ENCODE results near the gene SAXO2.
"Not testable (repeated sequence)": the region's sequence is repeated elsewhere in the genome, so short reads cannot be mapped to it uniquely, and the experiment has no call there.

The SAXO2 gene

DNA sequence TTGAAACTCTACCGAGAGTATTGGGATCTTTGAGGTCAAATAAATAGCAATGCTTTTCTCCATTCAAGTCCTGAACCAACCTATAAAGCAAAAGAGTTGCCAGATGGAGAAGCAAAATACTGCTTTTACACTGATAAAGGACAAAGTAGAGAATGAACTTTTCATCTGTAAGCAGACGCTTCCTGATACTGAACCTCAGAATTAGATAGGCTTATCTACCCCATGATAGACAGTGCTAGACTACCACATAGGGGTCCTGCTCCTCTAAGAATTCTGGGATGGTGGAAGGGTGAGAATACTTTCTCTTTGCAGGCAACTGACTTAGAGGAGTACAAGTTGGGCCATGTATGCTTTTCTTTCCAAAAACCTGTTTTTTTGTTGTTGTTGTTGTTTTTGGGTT, 9.5 kb downstream of the SAXO2 start:
- Histone ChIP-seq H3K14ac (ENCODE audit: low read length) (no peak overlapping the region), H2AFZ (ENCODE audit: low read length) (no peak overlapping the region), H2BK15ac (ENCODE audit: low read length) (no peak overlapping the region), H3K4me2 (ENCODE audit: insufficient read depth, low read length, poor library complexity, severe bottlenecking) (no peak overlapping the region), H3K36me3 (replicated peaks in 1 of 2; ENCODE audit: control insufficient read depth in 2 of 2, insufficient read depth in 2 of 2, low read length in 2 of 2) (no peaks in the 10 kb centered on the region), H3K9me3 (replicated peaks in 1 of 2; ENCODE audit: control insufficient read depth in 2 of 2, insufficient read depth in 1 of 2, low read depth in 1 of 2, low read length in 2 of 2) (peaks cover 0 to 6% of the 10 kb centered on the region in 2 donors), H3K4ac (ENCODE audit: low read length) (no peak overlapping the region), H2BK5ac (ENCODE audit: low read length) (no peak overlapping the region), H3K4me3 (ENCODE audit: low read length in 2 of 2) (no peak overlapping the region), H3K9ac (ENCODE audit: low read depth, low read length, poor library complexity) (no peak overlapping the region), H3K23ac (ENCODE audit: low read depth, low read length, poor library complexity) (no peak overlapping the region), H3K18ac (ENCODE audit: low read length) (no peak overlapping the region), H3K27me3 (ENCODE audit: control insufficient read depth in 3 of 3, insufficient read depth in 3 of 3, low read depth in 1 of 3, low read length in 3 of 3) (no peaks in the 10 kb centered on the region), H4K91ac (ENCODE audit: low read depth, low read length, poor library complexity) (no peak overlapping the region), H2AK5ac (ENCODE audit: low read depth, low read length) (no peak overlapping the region), H2BK12ac (ENCODE audit: low read length) (no peak overlapping the region), H2BK120ac (ENCODE audit: low read depth, low read length) (no peak overlapping the region), H3K27ac (replicated peaks; ENCODE audit: low read length) (no peak overlapping the region), H3K4me1 (ENCODE audit: control insufficient read depth in 2 of 2, insufficient read depth in 1 of 2, low read depth in 1 of 2, low read length in 2 of 2) (no peaks in the 10 kb centered on the region), H3K79me1 (ENCODE audit: low read depth, low read length) (no peaks in the 10 kb centered on the region), H4K8ac (ENCODE audit: low read depth, low read length) (no peak overlapping the region)
- WGBS, 2 donors (ENCODE audit: extremely low coverage in 2 of 2, insufficient read length in 2 of 2, insufficient replicate concordance in 1 of 2) = no CpG with 5 or more reads among the region's 2 CpGs
- DNase-seq (ENCODE audit: low spot score) = no peak

- Histone ChIP-seq H3K4me3 (ENCODE audit: low read length in 2 of 2) (no peak overlapping the region), H3K27me3 (ENCODE audit: control insufficient read depth in 3 of 3, insufficient read depth in 3 of 3, low read depth in 1 of 3, low read length in 3 of 3) (no peaks in the 10 kb centered on the region), H3K4me1 (ENCODE audit: control insufficient read depth in 2 of 2, insufficient read depth in 1 of 2, low read depth in 1 of 2, low read length in 2 of 2) (no peaks in the 10 kb centered on the region), H3K23ac (ENCODE audit: low read depth, low read length, poor library complexity) (no peak overlapping the region), H3K4me2 (ENCODE audit: insufficient read depth, low read length, poor library complexity, severe bottlenecking) (no peak overlapping the region), H3K4ac (ENCODE audit: low read length) (no peak overlapping the region), H3K79me1 (ENCODE audit: low read depth, low read length) (no peaks in the 10 kb centered on the region), H3K9ac (ENCODE audit: low read depth, low read length, poor library complexity) (no peak overlapping the region), H4K91ac (ENCODE audit: low read depth, low read length, poor library complexity) (no peak overlapping the region), H2AFZ (ENCODE audit: low read length) (no peak overlapping the region), H3K14ac (ENCODE audit: low read length) (no peak overlapping the region), H2BK120ac (ENCODE audit: low read depth, low read length) (no peak overlapping the region), H4K8ac (ENCODE audit: low read depth, low read length) (no peak overlapping the region), H3K9me3 (replicated peaks in 1 of 2; ENCODE audit: control insufficient read depth in 2 of 2, insufficient read depth in 1 of 2, low read depth in 1 of 2, low read length in 2 of 2) (peaks cover 0 to 6% of the 10 kb centered on the region in 2 donors), H3K27ac (replicated peaks; ENCODE audit: low read length) (no peak overlapping the region), H3K18ac (ENCODE audit: low read length) (no peak overlapping the region), H2BK15ac (ENCODE audit: low read length) (no peak overlapping the region), H2BK12ac (ENCODE audit: low read length) (no peak overlapping the region), H2BK5ac (ENCODE audit: low read length) (no peak overlapping the region), H2AK5ac (ENCODE audit: low read depth, low read length) (no peak overlapping the region), H3K36me3 (replicated peaks in 1 of 2; ENCODE audit: control insufficient read depth in 2 of 2, insufficient read depth in 2 of 2, low read length in 2 of 2) (no peaks in the 10 kb centered on the region)
- no peak for DNase-seq (ENCODE audit: low spot score)
These were observed 12.8 kb downstream of the SAXO2 start for GRCh38 chr15:82275410-82275809.

DNA sequence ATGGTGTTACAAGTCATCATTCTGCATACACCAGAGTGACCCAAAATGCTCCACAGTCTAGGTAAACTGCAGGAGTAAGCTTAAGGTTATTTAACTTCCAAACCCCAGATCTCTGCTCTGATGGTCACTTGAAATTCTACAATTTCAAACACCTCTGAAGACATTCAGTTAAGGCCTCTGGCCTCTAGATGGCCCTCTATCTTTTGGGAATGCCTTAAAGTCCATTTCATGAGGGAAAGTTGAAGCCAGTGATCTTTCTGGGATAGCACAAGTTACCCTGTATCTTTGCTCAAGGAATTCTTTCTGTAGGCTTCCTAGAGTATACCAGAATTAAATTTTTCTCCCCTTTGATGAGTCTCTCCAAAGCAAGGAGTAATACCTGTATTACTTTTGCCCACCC, 18.7 kb downstream of the SAXO2 start:
- H4K91ac ChIP-seq (ENCODE audit: low read depth, low read length, poor library complexity); H3K27me3 ChIP-seq (ENCODE audit: control insufficient read depth in 3 of 3, insufficient read depth in 3 of 3, low read depth in 1 of 3, low read length in 3 of 3); H4K8ac ChIP-seq (ENCODE audit: low read depth, low read length); H2BK5ac ChIP-seq (ENCODE audit: low read length); H3K27ac ChIP-seq (replicated peaks; ENCODE audit: low read length); H2AK5ac ChIP-seq (ENCODE audit: low read depth, low read length); H3K9me3 ChIP-seq (replicated peaks in 1 of 2; ENCODE audit: control insufficient read depth in 2 of 2, insufficient read depth in 1 of 2, low read depth in 1 of 2, low read length in 2 of 2); H3K79me1 ChIP-seq (ENCODE audit: low read depth, low read length); H2AFZ ChIP-seq (ENCODE audit: low read length); H3K23ac ChIP-seq (ENCODE audit: low read depth, low read length, poor library complexity); H3K36me3 ChIP-seq (replicated peaks in 1 of 2; ENCODE audit: control insufficient read depth in 2 of 2, insufficient read depth in 2 of 2, low read length in 2 of 2); H2BK12ac ChIP-seq (ENCODE audit: low read length); H3K9ac ChIP-seq (ENCODE audit: low read depth, low read length, poor library complexity); H2BK120ac ChIP-seq (ENCODE audit: low read depth, low read length); H3K4me2 ChIP-seq (ENCODE audit: insufficient read depth, low read length, poor library complexity, severe bottlenecking); H3K4me3 ChIP-seq (ENCODE audit: low read length in 2 of 2); H3K4ac ChIP-seq (ENCODE audit: low read length); DNase-seq (ENCODE audit: low spot score); H2BK15ac ChIP-seq (ENCODE audit: low read length); H3K4me1 ChIP-seq (ENCODE audit: control insufficient read depth in 2 of 2, insufficient read depth in 1 of 2, low read depth in 1 of 2, low read length in 2 of 2); H3K18ac ChIP-seq (ENCODE audit: low read length); H3K14ac ChIP-seq (ENCODE audit: low read length): not testable (repeated sequence)

- H3K18ac ChIP-seq (ENCODE audit: low read length); H4K8ac ChIP-seq (ENCODE audit: low read depth, low read length); H2BK5ac ChIP-seq (ENCODE audit: low read length): not testable (repeated sequence)
These were observed 19.8 kb downstream of the SAXO2 start for GRCh38 chr15:82282386-82282785.

More at GRCh38 chr15:82282386-82282785, 19.8 kb downstream of the SAXO2 start:
- not testable (repeated sequence) for H2BK12ac ChIP-seq (ENCODE audit: low read length); H3K4me1 ChIP-seq (ENCODE audit: control insufficient read depth in 2 of 2, insufficient read depth in 1 of 2, low read depth in 1 of 2, low read length in 2 of 2); H3K9ac ChIP-seq (ENCODE audit: low read depth, low read length, poor library complexity); H3K4ac ChIP-seq (ENCODE audit: low read length); H4K91ac ChIP-seq (ENCODE audit: low read depth, low read length, poor library complexity); H2BK15ac ChIP-seq (ENCODE audit: low read length); H3K27ac ChIP-seq (replicated peaks; ENCODE audit: low read length); H3K4me3 ChIP-seq (ENCODE audit: low read length in 2 of 2); H3K36me3 ChIP-seq (replicated peaks in 1 of 2; ENCODE audit: control insufficient read depth in 2 of 2, insufficient read depth in 2 of 2, low read length in 2 of 2); H2BK120ac ChIP-seq (ENCODE audit: low read depth, low read length); DNase-seq (ENCODE audit: low spot score); H3K4me2 ChIP-seq (ENCODE audit: insufficient read depth, low read length, poor library complexity, severe bottlenecking); H3K9me3 ChIP-seq (replicated peaks in 1 of 2; ENCODE audit: control insufficient read depth in 2 of 2, insufficient read depth in 1 of 2, low read depth in 1 of 2, low read length in 2 of 2); H2AFZ ChIP-seq (ENCODE audit: low read length); H3K79me1 ChIP-seq (ENCODE audit: low read depth, low read length); H3K27me3 ChIP-seq (ENCODE audit: control insufficient read depth in 3 of 3, insufficient read depth in 3 of 3, low read depth in 1 of 3, low read length in 3 of 3); H3K14ac ChIP-seq (ENCODE audit: low read length); H2AK5ac ChIP-seq (ENCODE audit: low read depth, low read length); H3K23ac ChIP-seq (ENCODE audit: low read depth, low read length, poor library complexity)
- no CpG with 5 or more reads among the region's 4 CpGs for WGBS, 2 donors (ENCODE audit: extremely low coverage in 2 of 2, insufficient read length in 2 of 2, insufficient replicate concordance in 1 of 2)

All from neuronal stem cell (in vitro differentiated cells).